CMK (cell line): ENCODE measurements around the gene FUNDC1.
"Not testable (repeated sequence)": the region's sequence is repeated elsewhere in the genome, so short reads cannot be mapped to it uniquely, and the experiment has no call there.

ENCODE experiments used
- DNase-seq: peaks from one replicate; pipeline ENCODE4 v3.0.0-alpha.2; 2010; ENCODE audit warnings: low read depth

Gene FUNDC1, protein sequence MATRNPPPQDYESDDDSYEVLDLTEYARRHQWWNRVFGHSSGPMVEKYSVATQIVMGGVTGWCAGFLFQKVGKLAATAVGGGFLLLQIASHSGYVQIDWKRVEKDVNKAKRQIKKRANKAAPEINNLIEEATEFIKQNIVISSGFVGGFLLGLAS

DNA sequence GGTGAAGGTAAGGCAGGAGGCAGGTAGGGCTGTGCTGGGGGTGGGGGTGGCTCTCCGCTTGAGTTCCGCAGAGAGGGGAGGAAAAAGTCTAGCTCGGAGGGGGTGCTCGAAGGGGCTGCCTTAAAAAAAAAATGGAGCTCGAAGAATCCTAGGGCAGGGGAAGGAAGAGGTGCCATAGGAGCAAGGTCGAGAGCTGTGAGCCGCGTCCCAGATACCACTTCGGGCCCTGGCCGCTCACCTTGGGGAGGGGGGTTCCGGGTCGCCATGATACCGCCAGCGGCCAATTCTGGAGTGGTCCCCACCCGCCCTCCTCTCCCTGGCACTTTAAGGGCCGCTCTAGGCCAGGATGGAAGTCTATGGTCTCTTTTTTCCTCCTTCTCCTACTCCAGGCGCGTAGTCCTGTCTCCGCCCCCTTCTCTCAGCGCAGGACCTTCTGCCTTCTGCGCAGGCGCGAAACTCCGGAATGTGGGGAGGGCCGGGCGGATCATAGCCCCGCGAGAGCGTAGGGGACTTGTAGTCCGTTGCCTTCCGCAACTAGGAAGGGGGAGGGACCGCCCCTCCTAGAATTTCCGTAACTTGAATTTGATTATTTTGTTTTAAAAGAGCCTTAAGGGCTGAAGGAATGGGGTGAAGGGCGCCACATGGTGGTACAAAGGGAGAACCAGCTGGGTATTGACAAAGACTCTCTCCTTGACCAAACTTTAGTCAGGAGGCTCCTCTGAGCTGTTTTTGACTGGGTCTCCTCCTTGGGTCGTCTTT, at the start of gene FUNDC1:
FUNDC1 (minus strand) TSS at position 293 of the 759 bp plus-strand sequence; CDS start at position 266, 27 bp downstream.
- peak; percentile 95 for DNase-seq

DNA sequence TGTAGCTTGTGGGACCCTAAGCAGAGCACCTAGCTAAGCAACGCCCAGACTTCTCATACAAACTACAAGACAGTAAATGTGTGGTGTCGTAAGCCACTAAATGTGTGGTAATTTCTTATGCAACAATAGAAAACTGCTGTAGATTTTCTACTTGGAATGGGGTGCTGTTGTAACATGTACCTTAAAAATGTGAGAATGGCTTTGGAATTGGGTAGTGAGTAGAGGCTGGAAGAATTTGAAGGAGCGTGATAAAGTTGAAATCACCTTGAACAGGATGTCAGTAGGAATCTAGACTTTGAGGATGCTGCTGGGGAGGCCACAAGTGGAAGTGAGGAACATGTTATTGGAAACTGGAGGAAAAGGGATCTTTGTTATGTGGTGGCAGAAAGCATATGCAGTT, 43.2 kb upstream of the FUNDC1 start:
- DNase-seq = no peak

DNA sequence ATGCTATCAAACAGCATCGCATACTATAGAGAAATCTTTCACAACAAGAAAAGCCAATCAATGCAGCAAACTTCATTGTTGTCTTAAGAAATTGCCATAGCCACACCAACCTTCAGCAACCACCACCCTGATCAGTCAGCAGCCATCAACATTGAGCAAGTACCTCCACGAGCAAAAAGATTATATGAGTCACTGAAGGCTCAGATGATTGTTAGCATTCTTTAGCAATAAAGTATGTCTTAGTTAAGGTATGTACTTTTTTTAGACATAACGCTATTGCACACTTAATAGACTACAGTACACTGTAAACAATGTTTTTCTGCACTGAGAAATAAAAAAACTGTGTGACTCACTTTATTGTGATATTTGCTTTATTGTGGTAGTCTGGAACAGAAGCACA, 37.8 kb upstream of the FUNDC1 start:
- no peak for DNase-seq

GRCh38 chrX:44572340-44572938, 29.8 kb upstream of the FUNDC1 start:
- no peak for DNase-seq

DNA sequence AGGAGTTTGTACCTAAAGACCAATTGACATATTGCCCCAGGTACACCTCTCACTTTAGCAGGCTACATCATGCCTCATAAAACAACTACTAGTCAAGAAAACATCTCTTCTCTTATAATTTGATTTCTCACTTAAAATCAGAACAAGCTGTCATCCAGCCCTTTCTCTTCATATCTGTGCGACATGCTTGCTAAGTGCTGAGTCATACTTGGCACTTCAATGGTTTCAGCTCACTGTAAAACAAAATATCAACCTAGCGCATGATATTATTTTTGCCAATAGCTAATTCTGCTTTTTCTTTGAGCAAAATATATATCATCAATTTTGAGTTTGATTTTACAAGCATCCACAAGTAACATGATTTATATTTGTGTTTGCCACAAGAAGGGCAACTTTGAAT, 27.9 kb upstream of the FUNDC1 start:
- no peak for DNase-seq

GRCh38 chrX:44569122-44569521, 26.5 kb upstream of the FUNDC1 start:
- DNase-seq = no peak

DNA sequence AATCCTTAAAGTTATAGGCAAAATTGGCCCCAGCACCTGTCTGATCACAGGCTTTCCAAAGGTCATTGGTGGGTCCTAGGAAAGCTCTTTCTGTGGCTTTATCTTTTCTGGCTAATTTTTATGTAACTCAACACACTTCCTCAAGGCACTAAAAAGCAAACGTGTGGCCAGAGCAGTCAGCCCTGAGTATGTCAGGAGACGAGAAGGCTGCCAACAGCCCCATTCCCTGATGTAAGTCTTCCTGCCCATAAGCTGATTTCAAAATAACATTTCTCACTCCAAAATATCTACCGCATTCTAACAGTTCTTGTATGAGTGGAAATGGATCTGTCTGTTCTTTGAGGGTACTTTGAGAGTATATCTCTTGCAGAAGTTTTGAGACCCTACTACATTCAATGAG, 25.5 kb upstream of the FUNDC1 start:
- no peak for DNase-seq

GRCh38 chrX:44561896-44562295, 19.2 kb upstream of the FUNDC1 start:
- not testable (repeated sequence) for DNase-seq

DNA sequence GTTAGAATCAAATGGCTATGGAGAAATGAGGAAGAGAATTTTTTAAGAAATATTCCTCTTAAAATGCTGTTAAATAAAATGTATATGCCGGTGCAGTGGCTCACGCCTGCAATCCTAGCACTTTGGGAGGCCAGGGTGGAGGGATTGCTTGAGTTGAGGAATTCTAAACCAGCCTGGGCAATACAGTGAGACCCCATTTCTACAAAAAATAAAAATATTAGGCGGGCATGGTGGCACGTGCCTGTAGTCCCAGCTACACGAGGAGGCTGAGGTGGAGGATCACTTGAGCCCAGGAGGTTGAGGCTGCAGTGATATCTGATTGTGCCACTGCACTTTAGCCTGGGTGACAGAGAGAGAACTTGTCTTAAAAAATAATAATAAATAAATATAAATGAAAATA, 7.9 kb upstream of the FUNDC1 start:
- no peak for DNase-seq

DNA sequence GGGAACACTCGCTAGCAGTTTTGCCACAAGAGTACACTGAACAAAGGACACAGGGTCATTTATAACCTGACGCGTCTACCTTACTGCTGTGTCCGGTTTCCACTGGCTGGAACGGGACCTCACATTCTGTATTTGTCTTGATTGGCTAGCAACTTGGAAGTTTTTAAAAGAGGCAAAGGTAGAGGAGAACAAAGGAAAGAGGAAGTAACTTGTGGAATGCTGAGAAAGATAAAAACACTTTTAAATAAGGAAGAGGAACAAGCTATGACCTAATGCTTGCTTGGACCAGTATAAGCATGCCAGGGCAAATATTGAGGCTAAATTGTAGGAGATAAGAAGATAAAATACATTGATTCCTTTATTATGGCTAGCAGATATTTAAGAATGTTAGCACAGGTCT, 2.8 kb upstream of the FUNDC1 start:
- DNase-seq = not testable (repeated sequence)

DNA sequence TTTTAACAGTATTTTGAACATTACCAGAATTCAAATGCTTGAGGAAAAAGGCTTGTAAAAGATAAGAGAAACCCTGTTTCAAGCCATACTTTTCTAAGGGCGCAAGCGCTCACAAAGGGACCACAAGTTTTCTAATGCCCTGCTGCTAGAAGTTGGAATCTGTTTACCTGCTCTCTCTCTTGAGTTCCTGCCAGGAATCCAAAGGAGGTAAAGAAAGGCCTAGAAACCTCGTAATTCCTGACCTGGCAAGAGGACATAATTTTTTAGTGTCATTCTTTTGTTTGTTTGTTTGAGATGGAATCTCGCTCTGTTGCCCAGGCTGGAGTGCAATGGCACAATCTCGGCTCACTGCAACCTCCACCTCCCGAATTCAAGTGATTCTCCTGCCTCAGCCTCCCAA, 1.4 kb upstream of the FUNDC1 start:
- no peak for DNase-seq

- no peak for DNase-seq
Measured at GRCh38 chrX:44536198-44536597, 6.5 kb downstream of the FUNDC1 start.

DNA sequence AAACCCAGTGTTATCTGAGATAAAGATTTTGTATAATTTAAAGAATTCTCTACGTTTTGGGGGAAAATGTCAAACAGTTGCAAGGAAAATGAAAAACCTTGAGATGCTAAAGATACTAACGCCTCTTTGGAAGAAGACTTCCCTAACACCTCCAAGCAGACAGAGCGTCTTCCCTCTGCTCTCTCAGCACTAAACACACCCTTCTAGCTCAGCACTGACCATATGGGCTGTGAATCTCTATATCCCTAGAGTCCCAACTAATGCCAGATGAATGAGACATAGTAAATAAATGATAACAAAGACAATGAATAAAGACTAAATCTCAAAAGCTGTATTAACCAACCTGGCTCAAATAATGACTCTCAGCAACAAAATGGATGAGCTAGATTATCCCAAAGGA, 13.3 kb downstream of the FUNDC1 start:
- no peak for DNase-seq

GRCh38 chrX:44514272-44514671, 28.4 kb downstream of the FUNDC1 start:
- DNase-seq = no peak

DNA sequence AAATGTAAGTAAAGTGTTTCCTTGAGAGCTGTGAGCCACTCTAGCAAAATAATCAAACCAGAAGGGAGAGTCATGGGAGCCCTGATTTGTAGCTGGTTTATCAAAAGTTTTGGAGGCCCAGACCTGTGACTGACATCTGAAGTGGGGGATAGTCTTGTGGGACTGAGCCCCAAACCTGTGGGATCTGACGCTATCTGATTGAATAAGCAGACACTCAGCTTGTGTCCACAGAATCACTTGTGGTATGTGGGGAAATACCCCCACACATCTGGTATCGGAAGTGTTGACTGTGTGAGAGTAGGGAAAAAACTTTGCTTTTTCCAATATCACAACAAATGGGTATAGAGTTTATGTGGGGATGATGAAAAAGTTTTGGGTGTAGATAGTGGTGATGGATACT, 35.4 kb downstream of the FUNDC1 start:
- DNase-seq = no peak

GRCh38 chrX:44506678-44507077, 36.0 kb downstream of the FUNDC1 start:
- DNase-seq = no peak

DNA sequence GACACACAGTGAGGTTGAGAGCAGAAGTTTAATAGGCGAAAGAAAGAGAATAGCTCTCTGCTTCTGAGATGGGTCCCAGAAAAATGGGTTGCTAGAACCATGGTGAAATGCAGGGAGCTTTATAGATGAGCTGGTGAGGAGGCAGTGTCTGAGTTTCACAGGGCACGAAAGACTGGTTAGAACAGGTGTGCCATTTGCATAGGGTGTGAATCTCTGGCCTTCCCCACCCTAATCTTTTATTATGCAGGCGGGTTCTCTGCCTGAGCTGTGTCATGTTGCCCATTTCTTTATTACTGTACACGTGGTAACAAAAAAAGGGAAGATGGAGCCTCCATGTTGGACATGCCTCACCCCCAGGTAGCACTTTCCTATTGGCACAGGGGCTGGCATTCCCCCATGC, 39.1 kb downstream of the FUNDC1 start:
- DNase-seq = no peak

DNA sequence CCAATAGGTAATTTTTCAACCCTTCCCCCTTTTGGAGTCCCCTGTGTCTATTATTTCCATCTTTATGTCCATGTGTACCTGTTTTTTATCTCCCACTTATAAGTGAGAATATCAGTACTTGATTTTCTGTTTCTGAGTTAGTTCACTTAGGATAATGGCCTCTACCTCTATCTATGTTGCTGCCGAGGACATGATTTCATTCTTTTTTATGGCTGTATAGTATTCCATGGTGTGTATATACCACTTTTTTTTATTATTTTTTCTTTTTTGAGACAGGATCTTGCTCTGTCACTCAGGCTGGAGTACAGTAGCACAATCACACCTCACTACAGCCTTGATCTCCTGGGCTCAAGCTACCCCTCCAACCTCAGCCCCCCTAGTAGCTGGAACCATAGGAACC, 47.6 kb downstream of the FUNDC1 start:
- no peak for DNase-seq

GRCh38 chrX:44494357-44494756, 48.3 kb downstream of the FUNDC1 start:
- DNase-seq = no peak

DNA sequence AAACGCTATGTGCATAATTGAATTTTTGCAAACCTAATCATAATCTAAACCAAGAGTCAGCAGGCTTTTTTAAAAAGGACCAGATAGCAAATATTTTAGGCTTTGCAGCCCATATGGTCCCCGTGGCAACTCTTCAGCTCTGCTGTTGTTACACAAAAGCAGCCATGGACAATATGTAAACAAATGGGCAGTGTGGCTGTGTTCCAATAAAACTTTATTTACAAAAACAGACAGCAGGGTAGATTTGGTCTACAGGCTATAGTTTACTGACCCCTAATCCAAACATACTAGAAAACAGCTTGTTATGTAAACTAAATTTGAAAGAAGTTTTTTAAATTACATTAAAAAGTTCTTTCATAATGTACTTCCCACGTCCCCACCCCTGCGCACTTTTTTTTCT, 53.1 kb downstream of the FUNDC1 start:
- DNase-seq = no peak

- DNase-seq = no peak
Measured at GRCh38 chrX:44484607-44485146, 58.0 kb downstream of the FUNDC1 start.

DNA sequence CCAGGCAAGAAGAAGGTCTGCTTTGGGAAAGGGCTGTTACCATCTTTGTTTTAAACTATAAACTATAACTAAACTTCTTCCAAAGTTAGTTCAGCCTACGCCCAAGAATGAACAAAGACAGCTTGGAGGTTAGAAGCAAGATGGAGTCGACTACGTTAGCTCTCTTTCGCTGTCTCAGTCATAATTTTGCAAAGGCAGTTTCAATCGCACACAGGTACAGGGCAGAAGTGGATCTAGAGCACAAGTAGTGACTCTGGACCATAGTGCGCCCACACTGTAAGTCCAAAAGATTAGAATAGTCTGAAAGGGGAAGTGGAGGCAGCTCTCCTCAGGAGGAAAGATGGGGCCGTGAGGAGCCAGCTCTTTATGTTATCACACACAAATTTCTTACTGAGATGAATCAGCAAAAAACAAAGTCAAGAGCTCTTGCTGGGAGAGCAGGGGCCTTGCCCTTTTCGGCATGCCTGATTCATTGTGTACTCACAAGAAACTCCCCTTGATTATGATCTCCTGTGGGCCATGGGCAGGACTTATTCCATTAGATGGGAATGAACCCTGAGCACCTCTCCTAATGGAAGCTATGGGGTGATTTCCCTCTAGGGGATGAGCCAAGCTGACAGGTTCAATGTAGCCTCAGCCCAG, 58.6 kb downstream of the FUNDC1 start:
- DNase-seq = no peak

GRCh38 chrX:44482575-44482974, 60.1 kb downstream of the FUNDC1 start:
- DNase-seq = no peak
